Cardiac fibroblast (primary cell): ENCODE results near the gene ARHGAP8.

ENCODE experiments used
- DNase-seq, 2 donors: peaks; one replicate each; pipeline versions ENCODE4 v3.0.0 to v3.0.0-alpha.2; 2010; ENCODE audit warnings: low read depth in 2 of 2
- H3K4me3 ChIP-seq, 2 donors: replicated peaks in 1 of 2; 1 replicate in 1 of 2; 2 replicates in 1 of 2; pipeline ENCODE4 v1.5.1; 2011; ENCODE audit warnings: low read depth in 2 of 2, low read length in 2 of 2, mild to moderate bottlenecking in 2 of 2, moderate library complexity in 1 of 2
- TF ChIP-seq, protein P1 (sequence below): IDR thresholded peaks from one replicate; pipeline ENCODE4 v1.5.1; 2011; ENCODE audit warnings: low read depth, mild to moderate bottlenecking, low read length, inconsistent platforms

ARHGAP8 gene

DNA sequence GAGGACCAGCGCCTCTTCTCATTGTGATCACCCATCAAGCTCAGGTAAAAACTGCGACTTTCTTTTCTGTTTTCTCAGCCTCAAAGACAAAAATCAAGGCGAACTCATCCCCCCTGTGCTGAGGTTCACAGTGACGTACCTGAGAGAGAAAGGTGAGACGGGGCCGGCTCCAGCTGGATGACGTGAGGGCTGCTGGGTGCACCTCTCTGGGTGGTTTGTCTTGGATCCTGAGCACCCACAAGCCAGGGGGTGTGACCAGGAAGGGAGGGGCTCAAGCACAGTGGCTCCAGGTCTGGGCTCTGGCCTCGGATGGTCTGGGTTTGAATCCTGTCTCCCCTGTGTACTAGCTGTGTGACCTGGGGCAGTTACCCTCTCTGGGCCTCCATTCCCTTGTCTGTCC lies 92.8 kb downstream of the ARHGAP8 start:
- H3K4me3 ChIP-seq: no peak overlapping the region
- no peak for DNase-seq
- TF ChIP-seq, protein P1, sequence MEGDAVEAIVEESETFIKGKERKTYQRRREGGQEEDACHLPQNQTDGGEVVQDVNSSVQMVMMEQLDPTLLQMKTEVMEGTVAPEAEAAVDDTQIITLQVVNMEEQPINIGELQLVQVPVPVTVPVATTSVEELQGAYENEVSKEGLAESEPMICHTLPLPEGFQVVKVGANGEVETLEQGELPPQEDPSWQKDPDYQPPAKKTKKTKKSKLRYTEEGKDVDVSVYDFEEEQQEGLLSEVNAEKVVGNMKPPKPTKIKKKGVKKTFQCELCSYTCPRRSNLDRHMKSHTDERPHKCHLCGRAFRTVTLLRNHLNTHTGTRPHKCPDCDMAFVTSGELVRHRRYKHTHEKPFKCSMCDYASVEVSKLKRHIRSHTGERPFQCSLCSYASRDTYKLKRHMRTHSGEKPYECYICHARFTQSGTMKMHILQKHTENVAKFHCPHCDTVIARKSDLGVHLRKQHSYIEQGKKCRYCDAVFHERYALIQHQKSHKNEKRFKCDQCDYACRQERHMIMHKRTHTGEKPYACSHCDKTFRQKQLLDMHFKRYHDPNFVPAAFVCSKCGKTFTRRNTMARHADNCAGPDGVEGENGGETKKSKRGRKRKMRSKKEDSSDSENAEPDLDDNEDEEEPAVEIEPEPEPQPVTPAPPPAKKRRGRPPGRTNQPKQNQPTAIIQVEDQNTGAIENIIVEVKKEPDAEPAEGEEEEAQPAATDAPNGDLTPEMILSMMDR: no peak

DNA sequence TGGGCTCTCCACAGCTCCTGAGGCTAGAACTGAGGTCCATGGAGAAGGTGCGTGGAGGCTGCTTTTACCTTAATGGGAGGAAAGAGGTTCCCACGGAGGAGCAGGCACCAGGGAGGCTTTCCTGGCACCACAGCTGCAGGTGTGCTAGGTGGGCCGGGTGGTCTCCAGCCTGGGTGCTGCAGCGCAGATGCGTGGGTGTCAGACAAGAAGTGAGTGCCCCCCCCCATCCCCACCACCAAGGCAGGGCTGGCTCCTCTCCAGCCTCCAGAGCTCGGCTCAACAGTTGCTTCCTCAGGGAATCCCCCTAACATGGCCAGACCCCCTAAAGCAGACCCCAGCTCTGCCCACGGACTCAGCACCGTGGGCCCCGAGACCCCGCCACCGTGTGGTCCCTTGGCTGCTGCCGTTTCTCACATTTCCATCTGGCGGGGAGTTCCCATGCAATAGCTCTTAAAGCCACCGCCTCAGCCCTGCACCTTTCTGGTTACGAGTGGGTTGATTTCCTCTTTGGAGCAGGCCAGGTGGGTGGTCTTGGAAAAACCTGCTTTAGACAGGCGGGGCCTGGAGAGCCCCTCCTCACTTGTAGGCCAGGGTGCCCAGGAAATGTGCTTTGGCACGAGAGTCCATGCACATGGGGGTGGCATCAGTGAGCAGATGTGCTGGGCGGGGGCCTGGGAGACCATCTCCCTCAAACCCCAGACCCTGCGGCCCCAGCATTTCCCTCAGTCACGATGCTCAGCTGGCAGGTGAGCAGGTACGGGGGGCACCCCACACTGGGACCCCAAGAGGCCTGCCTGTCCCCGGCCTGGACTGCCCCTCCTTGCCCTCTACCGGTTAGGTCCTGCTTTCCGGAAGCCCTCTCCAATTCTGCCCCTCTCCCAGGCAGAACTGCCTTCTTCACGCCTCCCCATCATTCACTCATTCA lies 93.7 kb downstream of the ARHGAP8 start:
- no peak overlapping the region for H3K4me3 ChIP-seq
- DNase-seq: no peak
- TF ChIP-seq, protein P1: no peak

DNA sequence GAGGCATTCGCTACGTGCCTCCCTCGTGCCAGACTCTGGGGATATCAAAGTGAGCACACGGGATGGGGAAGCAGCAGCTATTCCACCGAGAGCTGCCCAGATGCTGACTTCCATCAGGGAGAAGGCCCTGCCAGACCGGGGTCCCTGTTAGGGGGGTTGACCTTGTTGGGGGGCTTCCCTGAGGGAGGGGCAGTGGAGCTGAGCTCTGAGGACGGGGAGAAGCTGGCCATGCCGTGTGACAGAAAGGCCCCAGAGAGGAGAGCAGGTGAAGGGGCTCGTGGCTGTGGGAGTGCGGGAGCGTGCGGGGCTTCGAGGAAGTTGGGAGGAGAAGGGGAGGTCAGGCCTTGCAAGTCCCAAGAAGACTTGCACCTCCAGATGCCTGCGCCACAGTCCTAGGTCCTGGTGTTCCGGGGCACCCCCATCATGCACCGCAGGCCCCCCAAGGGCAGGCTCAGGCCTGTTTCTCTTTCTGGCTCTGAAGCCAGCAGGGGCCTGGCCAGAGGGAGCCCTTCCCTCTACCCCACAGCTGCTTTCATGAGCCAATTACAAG lies 94.4 kb downstream of the ARHGAP8 start:
- no peak for DNase-seq
- TF ChIP-seq, protein P1: no peak
- no peak overlapping the region for H3K4me3 ChIP-seq

DNA sequence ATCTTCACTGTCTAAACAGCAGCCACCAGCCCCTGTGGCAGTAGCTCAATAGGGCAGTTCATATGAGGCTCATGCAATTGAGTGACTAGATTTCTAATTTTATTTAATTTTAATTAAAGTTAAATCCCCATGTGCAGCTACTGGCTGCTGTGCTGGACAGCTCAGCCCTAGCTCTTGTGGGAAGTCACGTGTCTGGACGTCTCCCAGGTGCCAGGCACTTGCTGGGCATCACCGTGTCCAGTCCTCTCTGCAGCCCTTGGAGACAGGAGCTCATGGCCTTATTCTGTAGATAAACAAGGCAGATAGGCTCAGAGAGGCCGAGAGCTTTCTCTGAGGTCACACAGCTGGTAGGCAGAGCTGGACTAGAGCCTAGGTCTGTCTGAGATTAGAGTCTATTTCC lies 95.0 kb downstream of the ARHGAP8 start:
- TF ChIP-seq, protein P1: no peak
- H3K4me3 ChIP-seq: no peak overlapping the region
- no peak for DNase-seq

DNA sequence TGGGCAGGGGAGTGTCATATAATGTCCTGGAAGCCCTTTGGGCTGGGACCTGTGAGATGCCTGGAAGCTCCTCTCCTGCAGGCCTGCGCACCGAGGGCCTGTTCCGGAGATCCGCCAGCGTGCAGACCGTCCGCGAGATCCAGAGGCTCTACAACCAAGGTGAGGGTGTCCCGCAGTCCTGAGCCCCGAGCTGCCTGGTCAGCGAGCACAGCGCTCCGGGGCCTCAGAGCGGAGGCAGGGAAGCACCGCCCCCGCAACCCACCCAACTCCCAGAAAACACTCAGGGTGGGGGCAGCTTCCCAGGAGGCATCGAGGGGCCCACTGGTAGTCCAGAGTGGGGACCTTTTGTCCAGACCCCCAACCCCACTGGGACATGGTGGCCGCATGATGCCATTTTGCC lies 95.5 kb downstream of the ARHGAP8 start:
- TF ChIP-seq, protein P1: no peak
- H3K4me3 ChIP-seq: no peak overlapping the region
- DNase-seq: no peak

DNA sequence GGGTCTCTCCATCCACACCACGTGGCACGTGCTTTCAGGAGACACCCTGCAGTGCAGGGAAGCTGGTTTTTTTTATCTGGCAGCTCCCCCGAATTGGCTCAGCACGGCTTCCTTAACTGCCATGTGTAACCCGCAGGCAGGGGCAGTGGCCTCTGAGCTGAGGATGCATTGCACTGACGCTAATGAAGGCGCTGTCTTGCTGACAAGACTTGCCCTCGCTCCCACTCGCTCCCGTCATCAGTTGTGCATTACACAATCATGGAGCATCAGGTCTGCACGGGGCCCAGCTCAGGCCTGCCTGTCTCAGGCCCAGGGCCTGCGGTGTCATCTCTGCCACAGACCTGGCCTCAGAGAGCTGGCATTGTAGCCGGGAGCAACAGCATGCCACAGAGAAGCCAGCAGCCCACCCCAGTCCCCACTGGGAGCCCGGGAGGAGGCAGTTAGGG lies 95.9 kb downstream of the ARHGAP8 start:
- H3K4me3 ChIP-seq: no peak overlapping the region
- DNase-seq: no peak
- TF ChIP-seq, protein P1: no peak
